Activated B cell treated with CpG ODN at 0.5 μM for 24 hours (primary cell): ENCODE measurements around the gene CCHCR1. TPM values are rescaled to one million over a fixed set of nuclear protein-coding genes. Genes with fewer than 3 reads are reported as not detected.
A peak's percentile ranks its signal among the peaks of the same experiment; 100 is the strongest.

Source experiments
- ATAC-seq: fragments of 200-7000 bp; cut with Tn5 transposase; one replicate; pipeline ENCODE4 v1.10.0; 2021; ENCODE audit warnings: low read depth, mild to moderate bottlenecking, moderate library complexity
- CTCF ChIA-PET: fragments of 350-600 bp; sonication (Branson Sonifier 250); formaldehyde crosslinking; loops from one replicate; lab custom pipeline; 2021; ENCODE audit warnings: antibody characterized with exemption; lab: Charles Lee
- POLR2A ChIA-PET: fragments of 350-600 bp; sonication (Branson Sonifier 250); formaldehyde crosslinking; loops from one replicate; lab custom pipeline; 2021; ENCODE audit warnings: antibody characterized with exemption; lab: Charles Lee
- DNase-seq: peaks from one replicate; pipeline ENCODE4 v3.0.0; 2022
- H3K27ac Mint-ChIP-seq: one replicate; pipeline ENCODE4 v1.8.0; 2020; ENCODE audit warnings: mixed read lengths
- H3K27me3 Mint-ChIP-seq: one replicate; pipeline ENCODE4 v1.8.0; 2021; ENCODE audit warnings: mixed read lengths
- H3K36me3 Mint-ChIP-seq: one replicate; pipeline ENCODE4 v1.8.0; 2021; ENCODE audit warnings: low read depth, mixed read lengths
- H3K4me1 Mint-ChIP-seq: one replicate; pipeline ENCODE4 v1.8.0; 2021; ENCODE audit warnings: mixed read lengths
- H3K4me3 Mint-ChIP-seq: one replicate; pipeline ENCODE4 v1.8.0; 2020; ENCODE audit warnings: mild to moderate bottlenecking, mixed read lengths
- H3K9me3 Mint-ChIP-seq: one replicate; pipeline ENCODE4 v1.8.0; 2020; ENCODE audit warnings: mixed read lengths
- intact Hi-C: fragments of 100-400 bp; cut with micrococcal nuclease; formaldehyde crosslinking; loops from one replicate; pipeline ENCODE4 v1.15.1; 2024
- total RNA-seq: library from RNA; stranded (reverse); gene quantifications from 2 replicates; pipeline ENCODE4 v1.2.3, GENCODE V29; 2022
- TF ChIP-seq, protein P1 (sequence below): fragments of 200-600 bp; IDR thresholded peaks from one replicate; pipeline ENCODE4 v1.8.0; 2022; ENCODE audit warnings: antibody characterized with exemption, mild to moderate bottlenecking

CCHCR1 gene
- total RNA-seq, 1 donor from 2014 or later, result 37.6 TPM

DNA sequence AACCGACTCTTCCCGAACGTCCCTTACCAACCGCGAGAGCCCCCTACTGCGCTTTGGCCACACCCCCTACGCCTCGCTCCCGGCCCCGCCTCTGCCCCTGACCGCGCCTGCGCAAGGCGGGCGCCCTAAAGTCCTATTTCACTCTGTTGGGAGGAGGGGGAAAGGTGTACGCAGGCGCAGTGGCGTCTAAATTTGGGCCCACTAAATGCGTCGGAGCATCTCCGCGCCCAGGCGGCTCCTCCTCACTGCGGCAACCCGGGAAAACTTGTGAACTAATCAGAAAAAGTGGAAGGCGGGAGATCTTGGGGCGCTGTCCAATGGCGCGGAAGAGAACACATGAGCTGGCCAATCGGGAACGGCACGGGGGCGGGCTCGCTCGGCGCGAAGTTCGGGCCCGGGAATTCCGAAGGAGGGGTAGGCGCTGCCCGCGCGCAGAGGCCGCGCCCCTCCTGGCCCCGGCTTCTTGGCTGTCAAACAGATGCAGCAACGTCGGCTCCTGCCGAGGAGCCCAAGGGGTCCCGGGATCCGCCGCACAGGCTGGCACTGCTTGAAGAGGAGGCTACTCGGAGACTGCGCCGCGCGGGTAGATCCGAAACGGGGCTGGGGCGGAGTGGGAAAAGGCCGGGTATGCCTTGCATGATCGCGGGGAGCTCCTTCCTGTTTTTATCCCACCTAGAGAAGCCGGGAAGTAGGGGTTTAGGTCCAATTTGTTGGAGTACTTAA, 699 bp upstream of the CCHCR1 start, which contains the start of gene TCF19:
TSS of gene TCF19 (plus strand) at position 450 of the 723 bp plus-strand sequence. CDS start 881 bp downstream, outside the sequence.
- ATAC-seq (peak; percentile 91), DNase-seq (peak; percentile 98)
- Mint-ChIP-seq H3K4me1 (peaks cover 34% of the 10 kb centered on the region), H3K4me3 (peak within 1 kb of the TSS; percentile 95), H3K27me3 (no peaks in the 10 kb centered on the region), H3K27ac (peak within 1 kb of the TSS; percentile 90), H3K9me3 (no peaks in the 10 kb centered on the region), H3K36me3 (peaks cover 24% of the 10 kb centered on the region)
- TF ChIP-seq, protein P1, sequence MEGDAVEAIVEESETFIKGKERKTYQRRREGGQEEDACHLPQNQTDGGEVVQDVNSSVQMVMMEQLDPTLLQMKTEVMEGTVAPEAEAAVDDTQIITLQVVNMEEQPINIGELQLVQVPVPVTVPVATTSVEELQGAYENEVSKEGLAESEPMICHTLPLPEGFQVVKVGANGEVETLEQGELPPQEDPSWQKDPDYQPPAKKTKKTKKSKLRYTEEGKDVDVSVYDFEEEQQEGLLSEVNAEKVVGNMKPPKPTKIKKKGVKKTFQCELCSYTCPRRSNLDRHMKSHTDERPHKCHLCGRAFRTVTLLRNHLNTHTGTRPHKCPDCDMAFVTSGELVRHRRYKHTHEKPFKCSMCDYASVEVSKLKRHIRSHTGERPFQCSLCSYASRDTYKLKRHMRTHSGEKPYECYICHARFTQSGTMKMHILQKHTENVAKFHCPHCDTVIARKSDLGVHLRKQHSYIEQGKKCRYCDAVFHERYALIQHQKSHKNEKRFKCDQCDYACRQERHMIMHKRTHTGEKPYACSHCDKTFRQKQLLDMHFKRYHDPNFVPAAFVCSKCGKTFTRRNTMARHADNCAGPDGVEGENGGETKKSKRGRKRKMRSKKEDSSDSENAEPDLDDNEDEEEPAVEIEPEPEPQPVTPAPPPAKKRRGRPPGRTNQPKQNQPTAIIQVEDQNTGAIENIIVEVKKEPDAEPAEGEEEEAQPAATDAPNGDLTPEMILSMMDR, result no peak
- CTCF ChIA-PET, result interaction anchor here (2.1 kb wide), 1 partner anchor 208 kb away, joined by 9 read pairs; no protein-coding TSS in a partner anchor
- intact Hi-C loops, result loop anchor here (1.0 to 5.0 kb wide), 4 partner anchors 21 to 1216 kb away; partner anchors contain the start of gene HLA-A
- POLR2A ChIA-PET, result interaction anchor here (0.6 to 2.3 kb wide), 11 partner anchors 11 to 1019 kb away, joined by 3 to 20 read pairs (median 4); partner anchors contain the start of genes HLA-C and VARS2

DNA sequence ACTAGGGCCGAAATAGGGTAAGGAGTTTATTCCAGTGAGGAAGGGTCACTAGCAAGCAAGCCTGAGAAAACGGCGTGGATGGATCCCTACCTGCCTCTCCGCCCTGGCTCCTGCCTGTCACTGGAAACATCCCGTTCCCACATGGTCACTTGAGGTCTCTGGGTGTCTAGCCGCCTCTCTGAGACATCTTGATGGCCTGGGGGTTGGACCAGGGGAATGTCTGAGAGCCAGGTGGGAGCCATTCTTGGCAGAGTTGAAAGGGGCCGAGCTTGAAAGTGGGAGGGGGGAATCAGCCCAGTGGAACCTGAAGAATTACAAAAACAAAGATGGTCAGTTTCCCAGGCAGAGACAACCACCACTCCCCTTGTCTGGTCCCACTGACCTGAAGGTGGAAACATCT, 961 bp downstream of the CCHCR1 start:
- Mint-ChIP-seq H3K9me3 (no peaks in the 10 kb centered on the region), H3K4me3 (peak overlapping the region; percentile 95), H3K4me1 (peaks cover 30% of the 10 kb centered on the region), H3K27me3 (no peaks in the 10 kb centered on the region), H3K36me3 (peaks cover 22% of the 10 kb centered on the region), H3K27ac (no peak overlapping the region)
- ChIA-PET CTCF (no interaction called here), POLR2A (interaction anchor here (0.6 kb wide), 1 partner anchor 36 kb away, joined by 4 read pairs; no protein-coding TSS in a partner anchor)
- TF ChIP-seq, protein P1, result no peak
- no peak for DNase-seq
- intact Hi-C loops, result loop anchor here (5.0 kb wide), 2 partner anchors 306 to 1214 kb away; partner anchors contain the start of gene HLA-A
- no peak for ATAC-seq

- TF ChIP-seq, protein P1, result no peak
- DNase-seq (no peak), ATAC-seq (no peak)
- Mint-ChIP-seq H3K36me3 (peaks cover 40% of the 10 kb centered on the region), H3K4me3 (no peak overlapping the region), H3K9me3 (no peaks in the 10 kb centered on the region), H3K4me1 (peaks cover 23% of the 10 kb centered on the region), H3K27me3 (no peaks in the 10 kb centered on the region), H3K27ac (no peak overlapping the region)
- ChIA-PET CTCF (no interaction called here), POLR2A (interaction anchor here (0.5 kb wide), 1 partner anchor 1087 kb away, joined by 3 read pairs; no protein-coding TSS in a partner anchor)
- intact Hi-C loops, result no loop called here
Observed at GRCh38 chr6:31154436-31154835, 3.2 kb downstream of the CCHCR1 start.

DNA sequence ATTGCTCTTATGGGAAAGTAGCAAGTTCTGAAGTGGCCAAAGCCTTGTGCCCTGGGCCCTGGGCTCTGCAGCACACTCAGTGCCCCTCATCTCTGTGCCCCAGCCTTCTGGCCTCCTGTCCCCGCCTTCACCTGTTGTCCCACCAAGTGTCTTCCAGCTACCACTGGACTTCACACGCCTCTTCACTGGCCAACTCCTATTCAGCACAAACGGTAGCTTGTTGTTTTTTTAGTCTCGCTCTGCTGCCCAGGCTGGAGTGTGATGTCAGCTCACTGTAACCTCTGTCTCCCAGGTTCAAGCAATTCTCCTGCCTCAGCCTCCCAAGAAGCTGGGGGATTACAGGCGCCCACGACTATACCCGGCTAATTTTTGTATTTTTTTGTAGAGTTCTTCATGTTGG, 4.8 kb downstream of the CCHCR1 start:
- H3K27ac Mint-ChIP-seq, result no peak overlapping the region
- H3K27me3 Mint-ChIP-seq, result no peaks in the 10 kb centered on the region
- H3K4me1 Mint-ChIP-seq, result peaks cover 13% of the 10 kb centered on the region
- no peaks in the 10 kb centered on the region for H3K9me3 Mint-ChIP-seq
- H3K4me3 Mint-ChIP-seq, result no peak overlapping the region
- POLR2A ChIA-PET, result interaction anchor here (0.8 kb wide), 1 partner anchor 51 kb away, joined by 6 read pairs; no protein-coding TSS in a partner anchor
- DNase-seq, result no peak
- H3K36me3 Mint-ChIP-seq, result peaks cover 41% of the 10 kb centered on the region
- ATAC-seq, result no peak
- intact Hi-C loops, result no loop called here
- TF ChIP-seq, protein P1, result no peak
- CTCF ChIA-PET, result no interaction called here

DNA sequence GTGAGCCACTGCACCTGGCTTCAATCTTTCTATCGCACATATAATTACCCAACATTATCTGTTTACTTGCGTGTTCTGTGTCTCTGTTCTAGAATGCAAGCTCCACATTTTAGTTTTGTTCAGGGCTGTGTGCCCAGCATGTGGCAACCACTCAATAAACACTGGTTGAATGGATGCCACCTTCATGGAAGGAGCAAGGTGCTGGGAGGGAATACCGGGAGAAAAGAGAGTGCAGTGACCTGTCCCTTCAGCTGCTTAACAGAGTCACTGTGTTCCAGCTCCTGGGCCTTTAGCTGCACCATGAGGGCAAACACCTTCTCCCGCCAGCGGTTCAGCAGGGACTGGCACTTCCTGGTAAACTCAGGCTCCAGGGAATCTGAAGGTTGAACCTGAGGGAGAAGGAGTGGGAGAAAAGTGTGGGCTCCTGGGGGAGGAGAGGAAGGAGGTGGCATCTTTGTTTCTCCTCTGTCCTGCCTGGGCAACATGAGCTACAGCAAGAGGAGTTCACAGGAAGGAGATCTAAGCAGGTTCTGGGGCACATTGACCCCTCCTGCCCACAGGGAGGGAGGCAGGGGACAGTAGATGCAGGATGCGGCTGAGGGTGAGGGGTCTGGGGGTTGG, 7.7 kb downstream of the CCHCR1 start:
- intact Hi-C loops, result no loop called here
- CTCF ChIA-PET, result interaction anchor here (0.6 kb wide), 1 partner anchor 737 kb away, joined by 3 read pairs; no protein-coding TSS in a partner anchor

More for the DNA sequence above, 7.7 kb downstream of the CCHCR1 start:
- Mint-ChIP-seq H3K9me3 (no peaks in the 10 kb centered on the region), H3K36me3 (peaks cover 55% of the 10 kb centered on the region), H3K4me3 (no peak overlapping the region), H3K27me3 (no peaks in the 10 kb centered on the region), H3K4me1 (peaks cover 3% of the 10 kb centered on the region), H3K27ac (no peak overlapping the region)
- ATAC-seq (no peak), DNase-seq (no peak)
- TF ChIP-seq, protein P1, result no peak
- POLR2A ChIA-PET, result interaction anchor here (0.6 kb wide), 1 partner anchor 250 kb away, joined by 7 read pairs; no protein-coding TSS in a partner anchor
